UCSD-AML1 (cell line): ENCODE data around the gene GPATCH4.
"Not testable (repeated sequence)": the region's sequence is repeated elsewhere in the genome, so short reads cannot be mapped to it uniquely, and the experiment has no call there.

ENCODE experiments used
- DNase-seq: peaks from one replicate; lab custom pipeline; 2025; ENCODE audit not compliant: unreplicated experiment; lab: John Stamatoyannopoulos, UW

The GPATCH4 gene

GRCh38 chr1:156627313-156627880 lies 26.1 kb upstream of the GPATCH4 start:
- peak; percentile 33 for DNase-seq

- DNase-seq = no peak
These were observed 24.8 kb upstream of the GPATCH4 start for GRCh38 chr1:156626079-156626438.

DNA sequence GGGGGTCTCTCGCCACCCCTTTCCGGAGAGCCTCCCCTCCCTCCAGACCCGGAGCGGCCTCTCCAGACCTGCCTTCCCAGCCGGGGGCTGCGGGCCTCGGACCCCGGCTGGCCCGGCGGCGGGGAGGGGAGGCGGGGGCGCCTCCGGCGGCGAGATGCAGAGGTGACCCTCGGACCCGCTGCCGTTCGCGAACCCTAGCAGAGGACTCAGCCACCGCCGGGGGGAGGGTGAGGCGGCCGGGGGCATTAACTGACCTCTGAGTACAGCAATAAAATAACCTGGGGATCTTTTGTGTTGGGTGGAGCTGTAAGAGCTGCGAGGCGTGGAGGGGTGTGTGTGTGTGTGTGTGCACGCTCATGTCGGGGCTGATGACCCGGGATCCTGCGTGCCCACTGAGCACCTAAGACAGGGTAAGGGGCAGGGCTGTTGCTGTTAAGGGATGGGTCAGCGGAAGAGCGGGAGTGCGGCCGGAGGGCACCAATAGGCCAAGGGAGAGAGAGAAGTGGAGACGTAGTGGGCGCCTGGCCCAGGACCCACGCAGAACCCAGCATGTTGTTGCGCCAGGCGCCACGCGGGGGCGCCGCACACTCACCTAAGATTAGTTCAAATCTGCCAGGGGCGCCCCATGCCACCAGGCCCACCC lies 24.3 kb upstream of the GPATCH4 start:
- peak; percentile 74 for DNase-seq

GRCh38 chr1:156624814-156625435 lies 23.6 kb upstream of the GPATCH4 start:
- no peak for DNase-seq

GRCh38 chr1:156623946-156624813 lies 22.9 kb upstream of the GPATCH4 start:
- DNase-seq = peak; percentile 72

DNA sequence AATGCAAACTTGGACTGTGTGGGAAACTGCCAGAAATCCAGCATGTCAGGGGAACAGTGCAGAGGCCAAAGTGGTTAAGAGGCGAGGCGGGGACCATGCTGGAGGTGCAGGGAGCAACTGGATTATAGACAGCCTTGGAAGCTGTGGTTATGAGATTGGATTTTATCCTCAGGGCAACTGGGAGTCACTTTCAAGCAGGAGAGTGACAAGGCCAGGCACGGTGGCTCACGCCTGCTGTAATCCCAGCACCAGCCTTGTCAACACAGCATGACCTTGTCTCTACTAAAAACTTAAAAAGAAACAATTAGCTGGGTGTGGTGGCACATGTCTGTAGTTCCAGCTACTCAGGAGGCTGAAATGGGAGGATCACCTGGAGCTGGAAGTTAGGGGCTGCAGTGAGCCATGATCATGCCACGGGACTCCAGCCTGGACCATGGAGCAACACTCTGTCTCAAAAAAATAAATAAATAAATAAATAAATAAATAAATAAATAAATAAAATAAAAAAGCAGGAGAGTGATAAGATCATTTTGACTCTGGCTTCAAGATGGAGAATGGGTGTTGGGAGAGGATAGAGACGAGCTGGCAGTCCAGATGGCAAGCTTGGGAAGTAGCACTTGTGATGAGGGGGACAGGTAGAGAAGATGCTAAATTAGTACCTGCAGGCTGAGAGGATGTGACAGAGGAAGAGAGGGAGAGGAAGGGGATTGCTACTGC lies 21.5 kb upstream of the GPATCH4 start:
- DNase-seq = no peak

GRCh38 chr1:156619582-156619955 lies 18.3 kb upstream of the GPATCH4 start:
- DNase-seq = no peak

- DNase-seq = peak; percentile 30
These were observed 17.7 kb upstream of the GPATCH4 start, which contains the start of gene HAPLN2 for GRCh38 chr1:156618853-156619581. HAPLN2 (plus strand) TSS chr1:156619415; CDS start chr1:156623491, 4,076 bp downstream.

DNA sequence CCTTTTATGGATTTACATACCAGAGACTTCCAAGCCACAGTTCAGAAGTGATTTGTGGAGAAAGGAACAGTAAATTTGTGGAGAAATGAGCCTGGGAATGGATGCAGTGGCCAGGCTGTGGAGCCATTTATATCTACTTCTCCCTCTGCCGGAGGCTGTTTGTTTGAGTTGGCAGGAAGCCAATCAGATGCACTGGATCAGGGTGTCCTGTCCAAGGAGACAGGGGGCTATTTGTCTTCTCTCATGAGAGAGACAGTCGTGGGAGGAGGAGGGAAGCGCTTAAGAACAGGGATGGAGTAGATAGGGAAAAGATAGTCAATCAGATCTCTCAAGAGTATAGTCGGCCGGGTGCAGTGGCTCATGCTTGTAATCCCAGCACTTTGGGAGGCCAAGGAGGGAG lies 15.2 kb upstream of the GPATCH4 start:
- DNase-seq = peak; percentile 41

- DNase-seq = no peak
These were observed 14.7 kb upstream of the GPATCH4 start for GRCh38 chr1:156615946-156616345.

GRCh38 chr1:156612666-156613065 lies 11.4 kb upstream of the GPATCH4 start:
- no peak for DNase-seq

DNA sequence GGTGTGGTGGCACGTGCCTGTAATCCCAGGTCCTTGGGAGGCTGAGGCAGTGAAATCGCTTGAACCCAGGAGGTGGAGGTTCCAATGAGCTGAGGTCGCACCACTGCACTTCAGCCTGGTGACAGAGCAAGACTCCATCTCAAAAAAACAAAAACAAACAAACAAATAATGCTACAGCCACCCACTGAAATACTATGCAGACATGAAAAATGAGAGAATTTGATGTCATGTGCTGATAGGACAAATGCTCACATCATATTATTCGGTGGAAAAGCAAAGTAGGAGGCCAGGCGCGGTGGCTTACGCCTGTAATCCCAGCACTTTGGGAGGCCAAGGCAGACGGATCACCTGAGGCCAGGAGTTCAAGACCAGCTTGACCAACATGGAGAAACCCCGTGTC lies 8.8 kb upstream of the GPATCH4 start:
- DNase-seq = not testable (repeated sequence)

GRCh38 chr1:156608981-156609380 lies 7.7 kb upstream of the GPATCH4 start:
- peak; percentile 40 for DNase-seq

GRCh38 chr1:156608036-156608674 lies 6.9 kb upstream of the GPATCH4 start:
- DNase-seq = peak; percentile 27

DNA sequence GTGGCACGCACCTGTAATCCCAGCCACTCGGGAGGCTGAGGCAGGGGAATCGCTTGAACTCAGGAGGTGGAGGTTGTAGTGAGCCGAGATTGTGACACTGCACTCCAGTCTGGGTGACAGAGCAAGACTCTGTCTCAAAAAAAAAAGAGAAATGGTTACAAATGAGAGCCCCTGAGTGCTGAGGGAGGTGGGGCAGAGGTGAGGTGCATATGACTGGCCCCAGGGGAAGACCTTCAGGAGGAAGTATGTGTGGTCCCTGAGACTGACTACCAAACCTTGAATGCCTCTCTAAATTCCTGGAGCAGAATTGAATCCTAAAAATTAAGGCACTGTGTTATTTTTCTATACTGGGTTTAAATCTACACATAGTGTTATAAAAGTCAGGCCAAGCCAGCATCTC lies 6.1 kb upstream of the GPATCH4 start:
- not testable (repeated sequence) for DNase-seq

GRCh38 chr1:156602557-156602993 lies 1.3 kb upstream of the GPATCH4 start:
- no peak for DNase-seq

GRCh38 chr1:156601892-156602291 lies 613 bp upstream of the GPATCH4 start:
- no peak for DNase-seq

DNA sequence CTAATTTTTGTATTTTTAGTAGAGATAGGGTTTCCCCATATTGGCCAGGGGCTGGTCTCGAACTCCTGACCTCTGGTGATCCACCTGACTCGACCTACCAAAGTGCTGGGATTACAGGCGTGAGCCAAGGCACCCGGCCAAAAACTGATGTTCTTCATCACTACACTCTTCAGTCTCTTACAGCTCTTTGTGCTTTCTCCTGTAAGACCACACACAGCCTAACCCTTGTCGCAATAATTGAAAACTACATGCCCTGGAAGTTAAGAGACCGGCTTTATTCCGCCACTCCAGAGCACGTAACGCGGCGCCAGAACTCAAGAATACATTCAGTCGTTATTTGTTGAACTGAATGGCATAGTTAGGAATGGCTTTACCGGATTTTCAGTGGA lies 552 bp downstream of the GPATCH4 start:
- no peak for DNase-seq

GRCh38 chr1:156599811-156600210 lies 1.5 kb downstream of the GPATCH4 start:
- no peak for DNase-seq
